GM19324 (cell line): ENCODE results near the gene HTR1B.
A peak's percentile ranks its signal among the peaks of the same experiment; 100 is the strongest.

ENCODE experiments used
- ATAC-seq: cut with Tn5 transposase; IDR thresholded peaks from one replicate; pipeline ENCODE4 v1.9.1; 2021; ENCODE audit warnings: mild to moderate bottlenecking, moderate library complexity; ENCODE audit not compliant: unreplicated experiment, low FRiP score

The HTR1B gene

GRCh38 chr6:77457720-77458349, 5.5 kb downstream of the HTR1B start:
- peak; percentile 70 for ATAC-seq

GRCh38 chr6:77456531-77457248, 6.6 kb downstream of the HTR1B start:
- ATAC-seq: no peak

GRCh38 chr6:77455271-77455670, 8.0 kb downstream of the HTR1B start:
- no peak for ATAC-seq

- no peak for ATAC-seq
These were observed 8.9 kb downstream of the HTR1B start for GRCh38 chr6:77454386-77454785.

DNA sequence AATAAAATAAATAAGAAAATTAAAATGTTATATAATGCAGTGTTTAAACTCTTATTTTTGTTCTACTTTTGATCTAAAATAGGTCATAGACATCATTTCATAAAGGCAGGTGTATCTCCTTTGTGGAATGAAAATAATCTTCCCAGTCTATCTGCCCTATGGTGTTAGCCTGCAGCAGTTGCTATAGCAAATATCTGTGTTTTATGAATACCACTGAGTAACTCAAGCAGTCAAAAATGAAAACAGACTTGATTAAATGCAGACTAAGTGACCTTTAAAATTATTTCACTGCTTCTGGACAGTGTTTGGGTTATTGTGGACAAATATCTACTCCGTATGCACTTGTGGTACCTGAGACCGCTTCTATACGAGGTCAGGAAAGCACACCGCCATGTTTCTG, 11.8 kb downstream of the HTR1B start:
- no peak for ATAC-seq

DNA sequence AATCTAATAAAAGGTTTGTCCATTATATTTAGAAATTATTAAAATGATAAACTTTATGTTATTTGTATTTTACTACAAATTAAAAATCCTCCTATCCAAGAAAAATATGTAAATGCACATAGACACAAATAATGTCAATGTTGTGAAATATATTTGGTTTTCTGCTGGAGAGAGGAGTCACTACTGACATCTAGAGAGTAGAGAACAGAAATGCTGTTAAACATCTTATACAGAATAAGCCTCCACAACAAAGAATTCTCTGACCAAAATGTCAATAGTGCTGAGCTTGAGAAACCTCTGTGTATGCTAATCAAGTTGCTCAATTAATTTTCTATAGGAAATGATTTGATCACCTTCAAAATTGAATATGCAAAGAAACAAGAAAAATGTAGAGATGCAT, 12.4 kb downstream of the HTR1B start:
- no peak for ATAC-seq

DNA sequence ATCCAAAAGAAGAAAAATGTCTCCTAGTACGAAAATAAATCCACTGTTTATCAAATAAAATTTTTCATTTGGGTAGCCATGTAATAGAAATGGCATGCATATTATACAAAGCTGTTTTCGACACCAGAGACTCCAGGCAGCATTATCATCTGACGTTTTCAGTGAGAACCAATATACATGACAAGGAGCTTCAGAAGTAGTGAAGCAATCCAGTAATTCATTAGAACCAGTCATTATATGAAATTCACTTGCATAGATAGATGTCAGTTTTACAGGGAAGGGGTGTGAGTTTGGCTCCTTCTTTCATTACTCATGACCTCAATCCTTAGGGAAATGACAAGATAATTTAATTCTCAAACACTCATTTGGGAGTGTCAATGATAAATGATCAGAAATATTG, 14.7 kb downstream of the HTR1B start:
- no peak for ATAC-seq

DNA sequence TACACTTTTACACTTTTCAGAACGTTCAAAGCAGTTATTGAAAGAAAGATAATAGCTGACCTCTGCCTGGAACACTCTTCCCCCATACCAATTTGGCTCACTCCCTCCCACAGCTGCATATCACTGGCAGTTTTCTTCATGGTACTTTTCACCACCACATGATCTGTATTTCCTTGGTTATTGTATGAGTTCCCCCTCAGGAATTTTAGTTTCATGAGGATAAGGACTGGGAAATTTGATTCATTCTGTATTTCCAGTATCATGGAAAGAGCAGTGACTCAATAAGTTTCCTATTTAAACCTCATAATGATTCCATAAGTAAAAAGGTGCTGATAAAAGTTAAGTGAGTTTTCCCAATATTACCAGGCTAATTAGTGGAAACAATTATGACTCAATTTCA, 16.0 kb downstream of the HTR1B start:
- ATAC-seq: no peak

GRCh38 chr6:77446249-77446648, 17.0 kb downstream of the HTR1B start:
- ATAC-seq: no peak

- no peak for ATAC-seq
These were observed 18.1 kb downstream of the HTR1B start for GRCh38 chr6:77445214-77445613.

DNA sequence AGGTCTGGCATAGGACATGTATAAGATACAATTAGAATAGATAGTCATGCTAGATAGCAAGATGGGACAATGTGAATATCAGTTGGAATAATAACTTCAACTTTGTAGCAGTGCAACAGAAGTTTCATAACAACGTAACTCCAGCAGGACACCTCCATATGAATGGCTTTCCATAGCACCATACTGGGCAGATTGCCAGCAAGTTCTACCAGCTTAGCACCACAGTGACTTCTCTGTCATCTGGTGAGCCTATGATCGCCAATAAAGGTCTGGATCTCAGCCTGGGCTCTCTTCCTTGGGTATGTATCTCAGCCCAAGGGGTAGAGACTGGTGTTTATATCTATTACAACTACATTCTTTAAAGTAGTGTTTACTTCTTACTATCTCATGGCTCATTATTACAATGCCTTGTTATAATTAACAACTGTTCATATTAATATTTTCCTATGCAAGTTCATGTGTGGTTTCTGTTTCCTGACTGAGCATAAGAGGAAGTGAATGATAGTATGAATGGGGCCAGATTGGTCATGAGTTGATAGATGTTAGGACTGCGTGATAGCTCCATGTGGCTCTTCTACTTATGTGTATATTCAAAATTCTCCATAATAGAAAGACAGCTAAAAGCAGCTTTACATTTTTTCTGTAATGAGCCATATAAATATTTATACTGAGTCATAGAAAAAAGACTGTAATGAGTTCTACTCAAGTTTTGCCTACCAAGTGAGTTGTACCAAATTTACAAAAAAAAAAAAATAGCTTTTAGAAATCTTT, 22.9 kb downstream of the HTR1B start:
- ATAC-seq: no peak

GRCh38 chr6:77433888-77434287, 29.4 kb downstream of the HTR1B start:
- no peak for ATAC-seq

GRCh38 chr6:77430504-77430903, 32.8 kb downstream of the HTR1B start:
- no peak for ATAC-seq

- ATAC-seq: no peak
These were observed 37.6 kb downstream of the HTR1B start for GRCh38 chr6:77425671-77426070.

DNA sequence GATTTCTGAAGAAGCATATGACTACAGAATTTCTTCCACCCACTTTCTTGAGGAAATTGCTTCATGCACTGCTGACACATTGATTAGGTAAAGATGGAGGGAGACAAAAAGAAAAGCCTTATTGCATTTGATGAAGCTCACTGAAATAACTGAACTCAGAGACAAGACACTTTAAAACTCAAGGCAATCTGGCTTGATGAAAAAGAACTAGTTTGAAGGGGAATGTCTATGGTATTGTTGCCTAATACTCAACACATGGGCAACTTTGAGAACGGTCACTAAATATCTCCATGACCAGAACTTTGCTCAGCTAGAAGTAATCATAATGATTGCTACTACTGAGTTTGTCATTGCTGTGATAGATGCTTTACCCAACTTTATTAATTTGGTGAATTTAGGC, 38.1 kb downstream of the HTR1B start:
- no peak for ATAC-seq

DNA sequence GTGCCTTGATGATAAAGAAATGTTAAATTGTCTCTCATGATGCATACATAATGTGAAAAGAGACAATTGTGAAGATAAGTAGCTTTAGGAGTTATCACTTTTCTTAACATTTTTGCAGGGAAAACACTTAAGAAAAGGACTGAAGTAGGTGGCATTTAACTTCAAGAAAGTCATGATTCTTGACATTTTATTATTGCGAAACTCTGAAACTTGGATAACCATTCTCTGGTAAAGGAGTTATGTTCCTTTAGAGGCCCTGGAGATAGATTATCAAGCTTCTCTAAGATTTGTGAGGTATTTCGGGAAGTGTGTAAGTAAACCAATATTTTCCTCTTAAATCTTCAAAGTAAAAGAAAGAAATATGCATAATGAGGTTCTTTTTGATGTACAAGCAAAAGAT, 38.5 kb downstream of the HTR1B start:
- ATAC-seq: no peak

DNA sequence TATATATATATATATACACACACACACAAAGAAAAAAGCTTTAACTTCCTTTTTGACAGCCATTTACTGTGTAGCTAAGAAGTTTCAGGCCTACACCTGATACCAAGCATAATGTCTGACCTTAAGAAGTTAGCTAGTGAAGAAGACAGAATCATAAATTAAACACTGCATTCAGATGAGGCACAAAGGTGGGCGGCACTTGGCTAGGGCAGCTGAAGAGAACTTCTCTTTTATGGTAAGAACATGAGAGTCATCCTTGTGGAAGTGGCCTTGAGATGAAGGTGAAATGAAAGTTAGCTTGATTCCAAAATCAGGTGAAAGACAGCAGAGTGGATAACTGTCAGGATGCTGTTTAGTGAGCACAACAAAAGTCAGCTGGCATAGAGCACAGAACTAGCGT, 46.5 kb downstream of the HTR1B start:
- no peak for ATAC-seq

DNA sequence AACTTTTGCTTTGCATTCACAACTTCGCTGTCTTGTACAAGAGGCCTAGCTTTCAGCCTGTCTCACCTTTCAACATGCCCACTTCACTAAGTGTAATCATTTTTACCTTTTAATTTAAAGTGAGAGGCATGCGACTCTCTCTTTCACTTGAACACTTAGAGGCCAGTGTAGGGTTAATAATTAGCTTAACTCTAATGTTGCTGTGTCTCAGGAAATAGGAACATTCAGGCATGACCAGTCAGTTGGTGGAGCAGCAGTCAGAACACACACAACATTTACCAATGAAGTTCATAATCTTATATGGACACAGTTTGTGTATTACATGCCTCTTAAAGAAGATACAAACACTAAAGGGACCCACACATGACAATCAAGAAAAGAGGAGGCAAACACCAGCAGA, 47.6 kb downstream of the HTR1B start:
- no peak for ATAC-seq
